SH-SY5Y (cell line): ENCODE data around the gene TXNRD3.

Source experiments
- GATA2 ChIP-seq: IDR thresholded peaks from 2 replicates; pipeline ENCODE4 v1.6.1; 2011; ENCODE audit warnings: mild to moderate bottlenecking, low read depth, low read length
- GATA3 ChIP-seq: IDR thresholded peaks from 2 replicates; pipeline ENCODE4 v1.6.1; 2011; ENCODE audit warnings: low read depth, mild to moderate bottlenecking, low read length, moderate library complexity

DNA sequence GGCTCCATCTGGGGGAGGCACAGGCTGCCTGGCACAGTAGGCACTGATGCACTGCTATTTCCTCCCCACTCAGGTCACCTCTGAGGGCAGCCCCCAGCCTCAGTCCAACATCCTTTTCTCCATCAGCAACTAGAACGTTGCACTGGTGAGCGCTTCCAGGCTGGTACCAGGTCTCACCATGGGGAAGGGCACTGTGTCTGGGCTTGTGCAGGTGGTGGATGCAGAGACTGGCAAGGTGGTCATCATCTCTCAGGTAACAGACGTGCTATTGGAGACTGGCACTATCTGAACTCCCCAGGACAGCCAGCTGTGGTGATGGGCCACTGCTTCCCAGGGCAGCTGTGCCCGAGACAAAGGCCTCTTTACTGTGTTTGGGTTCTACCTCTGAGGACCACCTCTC, 8.3 kb upstream of the TXNRD3 start:
- TF ChIP-seq GATA2 (no peak), GATA3 (no peak)
